ENCODE results near the gene APMAP. TPM values are rescaled to one million over a fixed set of nuclear protein-coding genes. Genes with fewer than 3 reads are reported as not detected.

Gene APMAP
- 50.4 and 60.6 TPM in 2 replicates for total RNA-seq
- 81.2 and 90.2 TPM in 2 replicates for polyA plus RNA-seq

DNA sequence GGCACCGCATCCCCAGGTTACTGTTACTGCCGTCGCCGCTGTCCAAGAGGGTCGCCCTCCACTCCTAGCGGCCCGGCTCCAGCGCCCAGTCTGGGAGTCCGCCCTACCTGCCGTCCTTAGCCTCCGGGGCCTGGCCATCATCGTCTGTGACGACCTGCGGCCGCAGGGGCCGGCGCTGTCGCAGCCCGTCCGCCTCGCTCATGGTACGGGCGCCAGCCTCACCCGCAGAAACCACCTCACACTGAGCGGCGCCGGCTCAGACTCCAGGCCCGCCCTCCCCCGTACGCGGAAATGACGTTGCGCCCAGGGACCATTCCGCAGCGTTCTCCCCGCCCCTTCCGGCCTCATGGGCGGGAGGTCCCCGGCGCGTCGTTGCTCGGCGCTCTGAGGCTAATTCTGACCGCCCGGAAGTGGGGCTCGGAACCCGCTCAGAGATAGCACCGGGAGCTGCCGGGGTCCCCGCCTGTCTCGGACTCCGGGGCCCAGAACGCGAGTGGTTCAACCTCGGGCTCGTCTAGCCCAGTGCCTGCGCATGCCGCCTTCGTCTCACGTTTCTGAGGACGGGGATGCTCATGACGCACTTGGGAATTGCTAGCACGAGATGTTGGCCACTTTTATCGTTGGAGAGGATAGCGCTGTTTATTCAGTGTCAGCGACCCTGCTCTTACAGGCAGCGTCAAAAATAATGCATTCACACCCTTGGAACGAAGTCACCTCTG lies at the start of gene APMAP:
Gene APMAP, minus strand, starts transcription at position 265 of the 719 bp plus-strand sequence. Its CDS starts 63 bp downstream, at position 202.
- no peak for TF ChIP-seq CTCF (IDR thresholded peaks at IDR 0.05; ENCODE audit: low read depth, low read length)
- Histone ChIP-seq H3K36me3 (no peaks in the 10 kb centered on the region), H3K4me1 (ENCODE audit: low read depth) (peaks cover 8% of the 10 kb centered on the region), H3K4me3 (peak within 1 kb of the TSS; percentile 57), H3K27me3 (peaks cover 12% of the 10 kb centered on the region), H3K9me3 (ENCODE audit: low read depth) (no peaks in the 10 kb centered on the region), H3K27ac (peak within 1 kb of the TSS; percentile 76)
- DNase-seq (ENCODE audit: low read depth in 1 of 2, low spot score in 1 of 2) = peak; percentile 94 to 97

- TF ChIP-seq CTCF (IDR thresholded peaks at IDR 0.05; ENCODE audit: low read depth, low read length) = no peak
- DNase-seq (ENCODE audit: low read depth in 1 of 2, low spot score in 1 of 2) = no peak
- Histone ChIP-seq H3K4me1 (ENCODE audit: low read depth) (no peaks in the 10 kb centered on the region), H3K4me3 (no peak overlapping the region), H3K27me3 (no peaks in the 10 kb centered on the region), H3K27ac (no peak overlapping the region), H3K9me3 (ENCODE audit: low read depth) (no peaks in the 10 kb centered on the region), H3K36me3 (no peaks in the 10 kb centered on the region)
Observed at GRCh38 chr20:25041813-25042530, 49.4 kb upstream of the APMAP start.

DNA sequence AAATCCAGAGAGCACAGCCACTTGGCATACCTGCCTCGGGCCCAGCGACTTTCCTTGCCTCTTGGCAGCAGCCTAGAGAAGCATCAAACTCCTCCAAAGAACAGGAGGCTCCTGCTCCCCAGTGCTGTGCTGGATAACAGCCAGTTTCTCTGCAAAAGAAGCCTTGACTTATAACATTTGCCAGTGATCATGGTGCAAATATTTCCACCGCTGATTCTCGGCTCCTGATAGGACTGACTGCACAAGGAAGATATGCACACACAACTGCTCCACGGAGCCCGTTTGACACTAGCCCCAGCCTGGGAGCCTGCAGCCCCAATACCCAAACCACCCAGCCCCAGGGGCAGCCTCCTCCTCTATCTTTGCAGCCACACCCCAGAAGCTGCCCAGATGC lies 47.9 kb upstream of the APMAP start:
- no peaks in the 10 kb centered on the region for H3K9me3 ChIP-seq (ENCODE audit: low read depth)
- no peak for TF ChIP-seq CTCF (IDR thresholded peaks at IDR 0.05; ENCODE audit: low read depth, low read length)
- no peaks in the 10 kb centered on the region for H3K4me1 ChIP-seq (ENCODE audit: low read depth)
- no peaks in the 10 kb centered on the region for H3K36me3 ChIP-seq
- peak in 1 of 2 donors; percentile 94 for DNase-seq (ENCODE audit: low read depth in 1 of 2, low spot score in 1 of 2)
- no peak overlapping the region for H3K4me3 ChIP-seq
- H3K27ac ChIP-seq = no peak overlapping the region
- no peaks in the 10 kb centered on the region for H3K27me3 ChIP-seq

GRCh38 chr20:25039697-25040437 lies 47.3 kb upstream of the APMAP start:
- Histone ChIP-seq H3K4me1 (ENCODE audit: low read depth) (no peaks in the 10 kb centered on the region), H3K27ac (no peak overlapping the region), H3K27me3 (no peaks in the 10 kb centered on the region), H3K4me3 (no peak overlapping the region), H3K9me3 (ENCODE audit: low read depth) (no peaks in the 10 kb centered on the region), H3K36me3 (no peaks in the 10 kb centered on the region)
- DNase-seq (ENCODE audit: low read depth in 1 of 2, low spot score in 1 of 2) = peak in 1 of 2 donors; percentile 96
- no peak for TF ChIP-seq CTCF (IDR thresholded peaks at IDR 0.05; ENCODE audit: low read depth, low read length)

DNA sequence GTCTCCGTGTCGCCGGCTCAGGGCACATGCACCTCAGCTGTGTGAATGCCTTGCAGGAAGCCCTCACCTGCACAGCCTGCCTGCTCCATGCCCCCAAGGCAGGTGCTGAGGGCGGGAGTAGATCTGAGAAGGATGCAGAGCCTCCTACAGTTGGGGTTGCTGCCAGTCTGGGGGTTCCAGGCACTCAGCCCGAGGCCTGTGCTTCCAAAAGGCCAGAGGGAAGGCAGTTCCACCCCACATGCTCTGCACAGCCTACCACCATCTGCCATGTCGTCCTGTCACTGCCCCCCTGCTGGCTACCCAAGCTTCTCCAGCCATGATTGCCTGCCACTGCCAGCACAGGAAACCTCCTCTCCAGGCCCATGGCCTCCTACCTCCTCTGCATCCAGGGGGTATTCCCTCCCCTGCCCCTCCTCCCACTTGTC lies 46.1 kb upstream of the APMAP start:
- no peaks in the 10 kb centered on the region for H3K36me3 ChIP-seq

More for the DNA sequence above, 46.1 kb upstream of the APMAP start:
- TF ChIP-seq CTCF (IDR thresholded peaks at IDR 0.05; ENCODE audit: low read depth, low read length) = no peak
- H3K4me1 ChIP-seq (ENCODE audit: low read depth) = no peaks in the 10 kb centered on the region
- no peak overlapping the region for H3K4me3 ChIP-seq
- no peak for DNase-seq (ENCODE audit: low read depth in 1 of 2, low spot score in 1 of 2)
- H3K27ac ChIP-seq = no peak overlapping the region
- no peaks in the 10 kb centered on the region for H3K27me3 ChIP-seq
- H3K9me3 ChIP-seq (ENCODE audit: low read depth) = no peaks in the 10 kb centered on the region
